Heart right ventricle (tissue), 16 donors: ENCODE results near the gene TECRL. TPM values are rescaled to one million over a fixed set of nuclear protein-coding genes. Genes with fewer than 3 reads are reported as not detected.

Experiments used
- ATAC-seq, 8 donors: fragments of 200-7000 bp; cut with Tn5 transposase; one replicate each; pipeline ENCODE4 v1.9.1; 2020; ENCODE audit warnings: mild to moderate bottlenecking in 8 of 8, moderate library complexity in 8 of 8, moderate number of reproducible peaks in 1 of 8
- DNase-seq, 2 donors: peaks; one replicate each; pipeline ENCODE4 v3.0.0-alpha.2; 2020
- H3K27ac ChIP-seq, 10 donors: fragments of 200-600 bp; sonication (generic) in 2 of 10; one replicate each; pipeline versions ENCODE4 v1.5.0 to v1.8.0; 2020 to 2022; ENCODE audit warnings: mild to moderate bottlenecking in 3 of 10
- H3K27me3 ChIP-seq, 7 donors: fragments of 200-600 bp; one replicate each; pipeline ENCODE4 v1.8.0; 2021 to 2022; ENCODE audit warnings: mild to moderate bottlenecking in 2 of 7
- H3K36me3 ChIP-seq, 9 donors: fragments of 200-600 bp; sonication (generic) in 1 of 9; one replicate each; pipeline versions ENCODE4 v1.5.0 to v1.8.0; 2020 to 2022; ENCODE audit warnings: mild to moderate bottlenecking in 2 of 9
- H3K4me1 ChIP-seq, 9 donors: fragments of 200-600 bp; sonication (generic) in 1 of 9; one replicate each; pipeline versions ENCODE4 v1.5.0 to v1.8.0; 2020 to 2022; ENCODE audit warnings: mild to moderate bottlenecking in 4 of 9
- H3K4me3 ChIP-seq, 10 donors: fragments of 200-600 bp; sonication (generic) in 2 of 10; one replicate each; pipeline versions ENCODE4 v1.5.0 to v1.8.0; 2020 to 2022; ENCODE audit warnings: mild to moderate bottlenecking in 7 of 10, moderate library complexity in 2 of 10
- H3K9me3 ChIP-seq, 11 donors: fragments of 200-600 bp in 10 of 11; sonication (generic) in 2 of 11; one replicate each; pipeline versions ENCODE4 v1.5.0 to v1.8.0; 2013 to 2022; ENCODE audit warnings: mild to moderate bottlenecking in 2 of 11, control low read depth in 1 of 11, moderate library complexity in 1 of 11
- WGBS, 2 donors: extraction: QIAGEN DNeasy Blood & Tissue Kit; methylation state at CpG; one replicate each; pipeline ENCODE4 v1.1.7; 2013; ENCODE audit warnings: inconsistent platforms in 1 of 2; 5-methylcytosine and 5-hydroxymethylcytosine counted together
- intact Hi-C, 10 donors: fragments of 100-400 bp; cut with DNase I; formaldehyde crosslinking; loops; one replicate each; pipeline versions ENCODE4 v1.11.1 to v1.14.2; 2022
- long read RNA-seq, 3 donors: library from polyadenylated mRNA; unstranded; transcript quantifications; one replicate each; pipeline ENCODE4 v2.0.0, GENCODE V29; 2020 to 2021
- polyA plus RNA-seq, 2 donors: library from polyadenylated mRNA; stranded (reverse); fragments of 200-250 nt; gene quantifications; one replicate each; pipeline ENCODE4 v1.2.3, GENCODE V29; 2013
- total RNA-seq, 10 donors: library from RNA; stranded (reverse); fragmentation: NEBNext Ultra II Directional in 3 of 10; extraction: Animal tissue kit (Norgen Biotek cat#: 25700) in 3 of 10; gene quantifications; one replicate each; pipeline versions ENCODE4 v1.2.1 to v1.2.4, GENCODE V29; 2021 to 2023
- TF ChIP-seq, protein P1 (sequence below), 9 donors: fragments of 200-600 bp; sonication (generic) in 2 of 9; IDR thresholded peaks; one replicate each; pipeline versions ENCODE4 v1.5.0 to v1.8.0; 2021 to 2022; ENCODE audit warnings: antibody characterized with exemption in 9 of 9, mild to moderate bottlenecking in 5 of 9, moderate library complexity in 1 of 9
- donor health status: Arrhythmogenic right ventricular cardiomyopathy.
- donor health status: ischemic (EF 13 %, LVEDD 7.1; RV severe dilation, severe dysfunction).
- donor health status: healthy with polysubstance abuse.
- donor health status: DM: no; HTN: yes; CAD: no.
- donor health status: DM: no; HTN: no; CAD: no.
- donor health status: ischemic (EF 25% LVEDD 6.9; RV normal size, moderate dysfunction).
- donor health status: ischemic (EF 25% LVEDD 5.7; RV mildly dilated, moderate dysfunction).
- donor health status: healthy.
- donor health status: DM: yes; HTN: yes; CAD: no.
- donor health status: Ischemic cardiomyopathy.
- donor health status: ischemic (EF 35%, LVEDD 5.7; RV mildly dilated, moderate dysfunction).
- donor health status: nonischemic (EF 11% LVEDD 7.7; RV severe dilation, severe dysfunction).
- donor health status: DM: yes; HTN: yes; CAD: no.
- donor health status: PGD.
- donor health status: ischemic (EF 29% LVEDD 5.4; RV normal size, mild dysfunction).
- donor health status: nonischemic (EF 23%, LVEDD 6.1; RV moderate dilation, normal function).

TECRL gene, protein sequence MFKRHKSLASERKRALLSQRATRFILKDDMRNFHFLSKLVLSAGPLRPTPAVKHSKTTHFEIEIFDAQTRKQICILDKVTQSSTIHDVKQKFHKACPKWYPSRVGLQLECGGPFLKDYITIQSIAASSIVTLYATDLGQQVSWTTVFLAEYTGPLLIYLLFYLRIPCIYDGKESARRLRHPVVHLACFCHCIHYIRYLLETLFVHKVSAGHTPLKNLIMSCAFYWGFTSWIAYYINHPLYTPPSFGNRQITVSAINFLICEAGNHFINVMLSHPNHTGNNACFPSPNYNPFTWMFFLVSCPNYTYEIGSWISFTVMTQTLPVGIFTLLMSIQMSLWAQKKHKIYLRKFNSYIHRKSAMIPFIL
- 1,000 to 10,000 TPM in 7 of 10 donors, 100 to 1,000 TPM in 3; 850 to 1,257 (median 1,099) TPM for total RNA-seq
- polyA plus RNA-seq, result 100 to 1,000 TPM; 112 to 401 TPM
- long read RNA-seq, donor 1, transcript TECRL-201 (12 exons, 3,573 nt), result major isoform, 162 of 309 reads
- long read RNA-seq, donor 1, transcript TECRL-202 (12 exons, 2,876 nt), result minor isoform, 21 of 309 reads
- long read RNA-seq, donor 1, partial matches to known transcripts, result 49 of 309 reads
- long read RNA-seq, donor 1, other reads (novel, unspliced or antisense), result 76 of 309 reads
- long read RNA-seq, donor 2, transcript TECRL-202 (12 exons, 2,876 nt), result minor isoform, 20 of 258 reads
- long read RNA-seq, donor 2, transcript TECRL-201 (12 exons, 3,573 nt), result major isoform, 143 of 258 reads
- long read RNA-seq, donor 2, partial matches to known transcripts, result 35 of 258 reads
- long read RNA-seq, donor 2, other reads (novel, unspliced or antisense), result 60 of 258 reads
- long read RNA-seq, donor 3, transcript TECRL-201 (12 exons, 3,573 nt), result major isoform, 373 of 646 reads
- long read RNA-seq, donor 3, transcript TECRL-202 (12 exons, 2,876 nt), result minor isoform, 42 of 646 reads
- long read RNA-seq, donor 3, partial matches to known transcripts, result 46 of 646 reads
- long read RNA-seq, donor 3, other reads (novel, unspliced or antisense), result 184 of 646 reads

DNA sequence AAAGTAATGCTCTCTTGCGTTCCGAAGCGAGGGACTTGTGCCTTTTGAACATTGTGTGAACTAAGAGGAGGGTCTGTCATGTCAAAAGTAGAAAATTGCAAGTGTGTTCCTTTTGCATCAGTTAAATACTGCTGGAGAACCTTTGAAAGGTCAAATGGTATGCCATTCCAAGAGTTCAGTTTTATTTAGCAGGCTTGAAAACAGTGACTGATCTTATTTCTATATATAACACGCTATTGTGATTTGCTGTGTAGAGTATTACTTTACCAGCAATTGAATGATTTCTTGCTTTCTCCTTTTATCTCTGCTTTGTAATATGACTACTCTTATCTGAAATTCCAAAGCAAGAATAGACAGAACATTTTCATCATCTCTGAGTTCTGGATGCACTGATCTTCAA is at the start of gene TECRL:
TSS of gene TECRL (minus strand) at position 151 of the 400 bp plus-strand sequence. CDS start at position 52, 99 bp downstream.
- TF ChIP-seq, protein P1, sequence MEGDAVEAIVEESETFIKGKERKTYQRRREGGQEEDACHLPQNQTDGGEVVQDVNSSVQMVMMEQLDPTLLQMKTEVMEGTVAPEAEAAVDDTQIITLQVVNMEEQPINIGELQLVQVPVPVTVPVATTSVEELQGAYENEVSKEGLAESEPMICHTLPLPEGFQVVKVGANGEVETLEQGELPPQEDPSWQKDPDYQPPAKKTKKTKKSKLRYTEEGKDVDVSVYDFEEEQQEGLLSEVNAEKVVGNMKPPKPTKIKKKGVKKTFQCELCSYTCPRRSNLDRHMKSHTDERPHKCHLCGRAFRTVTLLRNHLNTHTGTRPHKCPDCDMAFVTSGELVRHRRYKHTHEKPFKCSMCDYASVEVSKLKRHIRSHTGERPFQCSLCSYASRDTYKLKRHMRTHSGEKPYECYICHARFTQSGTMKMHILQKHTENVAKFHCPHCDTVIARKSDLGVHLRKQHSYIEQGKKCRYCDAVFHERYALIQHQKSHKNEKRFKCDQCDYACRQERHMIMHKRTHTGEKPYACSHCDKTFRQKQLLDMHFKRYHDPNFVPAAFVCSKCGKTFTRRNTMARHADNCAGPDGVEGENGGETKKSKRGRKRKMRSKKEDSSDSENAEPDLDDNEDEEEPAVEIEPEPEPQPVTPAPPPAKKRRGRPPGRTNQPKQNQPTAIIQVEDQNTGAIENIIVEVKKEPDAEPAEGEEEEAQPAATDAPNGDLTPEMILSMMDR (IDR thresholded peaks at IDR 0.05), result no peak
- no peaks in the 10 kb centered on the region for H3K9me3 ChIP-seq
- peak; percentile 26 to 90 (median 75) for ATAC-seq
- WGBS, 2 donors, result 31 to 45% methylated on average over 4 of the region's 4 CpGs
- no peaks in the 10 kb centered on the region for H3K36me3 ChIP-seq
- DNase-seq, result no peak
- intact Hi-C loops, result loop anchor here in 3 of 10 donors (5.0 to 10.0 kb wide), 4 partner anchors 64 to 128 kb away; no protein-coding TSS in a partner anchor
- H3K27me3 ChIP-seq, result no peaks in the 10 kb centered on the region
- H3K4me3 ChIP-seq, result peak within 1 kb of the TSS; percentile 3 to 53 (median 48)
- no peaks in the 10 kb centered on the region for H3K4me1 ChIP-seq
- peak within 1 kb of the TSS; percentile 19 to 79 (median 74) for H3K27ac ChIP-seq

DNA sequence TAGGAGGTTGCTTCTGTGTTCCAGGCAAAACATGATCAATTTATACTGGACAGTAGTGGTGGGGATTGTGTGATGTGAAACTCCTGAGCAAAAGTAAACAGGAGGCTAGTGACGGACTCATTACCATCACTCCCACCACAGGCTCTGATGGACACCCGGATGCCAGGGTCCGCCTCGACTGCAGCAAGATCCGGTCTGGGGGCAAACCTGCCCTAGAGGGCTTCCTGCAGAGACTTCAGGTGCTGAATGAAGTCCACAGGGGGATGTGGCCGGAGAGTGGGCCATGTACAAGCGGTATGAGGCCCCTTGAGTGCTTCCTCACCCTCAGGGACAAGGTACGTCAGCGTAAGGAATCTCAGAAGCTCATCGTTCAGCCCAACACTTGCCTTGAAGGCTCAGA is 23.4 kb upstream of the TECRL start:
- no peaks in the 10 kb centered on the region for H3K27me3 ChIP-seq
- TF ChIP-seq, protein P1 (IDR thresholded peaks at IDR 0.05), result no peak
- no peak for DNase-seq
- H3K9me3 ChIP-seq, result peaks cover 0 to 73% (median 6%) of the 10 kb centered on the region in 11 donors
- H3K36me3 ChIP-seq, result no peaks in the 10 kb centered on the region
- intact Hi-C loops, result no loop called here
- H3K27ac ChIP-seq, result no peak overlapping the region
- H3K4me1 ChIP-seq, result no peaks in the 10 kb centered on the region
- no peak for ATAC-seq
- H3K4me3 ChIP-seq, result no peak overlapping the region
- 90% methylated on average over 10 of the region's 10 CpGs for WGBS, 2 donors

DNA sequence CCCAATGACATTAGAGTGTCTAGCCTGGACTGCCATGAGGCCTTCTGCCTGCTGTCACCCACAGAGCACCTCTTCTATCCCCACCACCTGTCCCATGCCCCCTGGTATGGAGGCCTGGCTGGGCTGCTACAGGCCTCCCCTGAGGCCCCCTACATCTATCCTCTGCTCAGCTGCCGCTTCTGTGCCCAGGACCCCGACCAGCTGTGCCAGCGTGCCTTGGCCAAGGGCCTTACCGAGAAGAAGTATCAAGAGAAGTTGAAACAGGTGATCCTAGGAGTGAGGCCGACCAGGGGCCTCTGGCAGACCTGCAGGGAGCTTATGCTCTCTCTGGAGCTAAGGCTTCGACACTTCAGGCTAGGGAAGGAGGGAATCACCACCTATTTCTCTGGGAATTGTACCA is 21.7 kb upstream of the TECRL start:
- WGBS, 2 donors, result 77 to 87% methylated on average over 6 of the region's 6 CpGs
- ATAC-seq (peak in 2 of 8 donors; percentile 13 to 47), DNase-seq (no peak)
- intact Hi-C loops, result no loop called here
- Histone ChIP-seq H3K27ac (no peak overlapping the region), H3K9me3 (peaks cover 0 to 73% (median 6%) of the 10 kb centered on the region in 11 donors), H3K4me1 (no peaks in the 10 kb centered on the region), H3K27me3 (no peaks in the 10 kb centered on the region), H3K36me3 (no peaks in the 10 kb centered on the region), H3K4me3 (no peak overlapping the region)
- TF ChIP-seq, protein P1 (IDR thresholded peaks at IDR 0.05), result no peak

DNA sequence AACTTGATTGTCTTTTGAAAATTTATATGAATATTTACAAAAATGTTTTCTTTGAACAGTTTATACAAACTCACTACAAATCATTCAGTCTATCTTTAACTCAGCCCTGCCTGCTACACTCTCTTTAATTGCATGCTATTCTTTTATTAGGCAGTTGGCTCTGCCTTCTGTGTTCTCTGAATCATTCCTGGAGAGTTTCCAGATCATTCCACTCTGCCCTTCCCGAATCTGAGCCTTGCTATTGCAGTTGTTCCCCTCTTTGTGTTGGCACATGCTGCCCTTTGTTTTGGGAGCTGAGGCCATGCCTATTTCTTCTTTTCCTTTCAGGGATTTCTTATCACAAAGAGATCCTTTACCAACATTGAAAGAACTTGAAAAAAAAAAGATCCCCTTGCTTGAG is 8.7 kb upstream of the TECRL start:
- Histone ChIP-seq H3K27me3 (no peaks in the 10 kb centered on the region), H3K4me3 (peak overlapping the region in 1 of 10 donors; percentile 0), H3K36me3 (no peaks in the 10 kb centered on the region), H3K27ac (peak overlapping the region; percentile 20 to 82 (median 66)), H3K4me1 (peaks cover 0 to 4% (median 0%) of the 10 kb centered on the region in 9 donors), H3K9me3 (no peaks in the 10 kb centered on the region)
- TF ChIP-seq, protein P1 (IDR thresholded peaks at IDR 0.05), result no peak
- 2 to 5% methylated on average over 1 of the region's 1 CpG for WGBS, 2 donors
- intact Hi-C loops, result loop anchor here in 5 of 10 donors (5.0 to 10.0 kb wide), 6 partner anchors 64 to 117 kb away; no protein-coding TSS in a partner anchor
- peak; percentile 84 to 98 (median 94) for ATAC-seq
- peak in 1 of 2 donors; percentile 54 for DNase-seq
